ENCODE measurements around the gene PDZD11. TPM values are rescaled to one million over a fixed set of nuclear protein-coding genes. Genes with fewer than 3 reads are reported as not detected.
"Not testable (repeated sequence)": the region's sequence is repeated elsewhere in the genome, so short reads cannot be mapped to it uniquely, and the experiment has no call there.

PDZD11 gene
- polyA plus RNA-seq (ENCODE audit: insufficient read depth in 1 of 5, insufficient read length in 5 of 5, low replicate concordance in 1 of 5), result 10 to 100 TPM; 47.6 to 66.6 (median 55.5) TPM
- long read RNA-seq, donor 1, transcript PDZD11-201 (7 exons, 1,043 nt), result major isoform, 36 of 40 reads
- long read RNA-seq, donor 1, partial matches to known transcripts, result 0 of 40 reads
- long read RNA-seq, donor 1, other reads (novel, unspliced or antisense), result 0 of 40 reads
- long read RNA-seq, donor 2, transcript PDZD11-201 (7 exons, 1,043 nt), result major isoform, 22 of 25 reads
- long read RNA-seq, donor 2, partial matches to known transcripts, result 0 of 25 reads
- long read RNA-seq, donor 2, other reads (novel, unspliced or antisense), result 0 of 25 reads
- long read RNA-seq, donor 3, transcript PDZD11-201 (7 exons, 1,043 nt), result major isoform, 19 of 20 reads
- long read RNA-seq, donor 3, partial matches to known transcripts, result 0 of 20 reads
- long read RNA-seq, donor 3, other reads (novel, unspliced or antisense), result 0 of 20 reads
- long read RNA-seq, donor 4, transcript PDZD11-201 (7 exons, 1,043 nt), result major isoform, 23 of 23 reads
- long read RNA-seq, donor 4, partial matches to known transcripts, result 0 of 23 reads
- long read RNA-seq, donor 4, other reads (novel, unspliced or antisense), result 0 of 23 reads
- long read RNA-seq, donor 5, transcript PDZD11-202 (8 exons, 784 nt), result minor isoform, 6 of 45 reads
- long read RNA-seq, donor 5, transcript PDZD11-201 (7 exons, 1,043 nt), result major isoform, 39 of 45 reads
- long read RNA-seq, donor 5, partial matches to known transcripts, result 0 of 45 reads
- long read RNA-seq, donor 5, other reads (novel, unspliced or antisense), result 0 of 45 reads
- long read RNA-seq, donor 6, transcript PDZD11-201 (7 exons, 1,043 nt), result major isoform, 26 of 29 reads
- long read RNA-seq, donor 6, partial matches to known transcripts, result 0 of 29 reads
- long read RNA-seq, donor 6, other reads (novel, unspliced or antisense), result 0 of 29 reads
- long read RNA-seq, donor 7, transcript PDZD11-201 (7 exons, 1,043 nt), result major isoform, 26 of 27 reads
- long read RNA-seq, donor 7, partial matches to known transcripts, result 0 of 27 reads
- long read RNA-seq, donor 7, other reads (novel, unspliced or antisense), result 0 of 27 reads
- long read RNA-seq, donor 8, transcript PDZD11-201 (7 exons, 1,043 nt), result major isoform, 13 of 16 reads
- long read RNA-seq, donor 8, partial matches to known transcripts, result 0 of 16 reads
- long read RNA-seq, donor 8, other reads (novel, unspliced or antisense), result 0 of 16 reads

DNA sequence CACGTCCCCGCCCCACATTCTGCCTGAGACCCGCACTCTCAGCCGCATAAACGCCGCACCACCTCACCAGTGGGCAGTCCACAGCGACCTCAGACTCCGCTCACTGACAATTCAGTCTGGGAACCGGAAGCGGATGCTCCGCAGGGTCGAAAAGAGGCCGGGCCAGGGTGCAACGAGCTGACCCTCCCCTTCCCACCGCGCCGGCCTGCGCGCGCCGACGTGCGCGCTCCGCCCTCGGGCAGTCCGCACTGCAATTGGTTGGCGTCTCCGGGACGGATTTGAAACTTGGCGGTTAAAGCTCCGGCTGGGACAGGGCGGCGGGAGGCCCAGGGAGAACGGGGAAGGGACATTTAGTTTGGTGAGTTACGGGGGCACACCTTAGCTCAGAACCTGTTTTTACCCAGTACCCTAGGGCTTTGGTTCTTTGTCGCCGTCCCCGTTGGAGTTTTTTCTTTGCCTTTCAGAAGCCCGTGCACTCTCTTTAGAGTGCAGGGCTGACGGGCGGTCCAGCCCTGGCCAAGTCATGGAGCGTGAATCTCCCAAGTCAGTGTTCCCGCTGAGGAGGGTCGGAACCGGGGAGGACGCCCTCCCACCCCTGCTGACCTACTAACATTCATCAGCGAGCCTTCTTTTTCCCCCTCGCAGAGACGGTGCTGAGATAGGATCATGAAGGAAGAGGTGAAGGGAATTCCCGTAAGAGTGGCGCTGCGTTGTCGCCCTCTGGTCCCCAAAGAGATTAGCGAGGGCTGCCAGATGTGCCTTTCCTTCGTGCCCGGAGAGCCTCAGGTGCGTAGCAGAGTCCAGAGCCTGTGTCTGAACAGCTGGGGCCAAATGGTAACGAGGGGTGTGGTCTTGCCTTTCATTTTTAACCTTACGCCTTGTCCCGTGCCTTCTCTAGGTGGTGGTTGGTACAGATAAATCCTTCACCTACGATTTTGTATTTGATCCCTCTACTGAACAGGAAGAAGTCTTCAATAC is at the start of gene PDZD11, which contains the start of gene KIF4A:
Gene PDZD11, minus strand, starts transcription at position 135 of the 978 bp plus-strand sequence. CDS start 586 bp downstream, outside the sequence.
Gene KIF4A, plus strand, starts transcription at position 312 of the 978 bp plus-strand sequence. Its CDS starts 355 bp downstream, at position 667.
- DNase-seq, result peak; percentile 79 to 83

DNA sequence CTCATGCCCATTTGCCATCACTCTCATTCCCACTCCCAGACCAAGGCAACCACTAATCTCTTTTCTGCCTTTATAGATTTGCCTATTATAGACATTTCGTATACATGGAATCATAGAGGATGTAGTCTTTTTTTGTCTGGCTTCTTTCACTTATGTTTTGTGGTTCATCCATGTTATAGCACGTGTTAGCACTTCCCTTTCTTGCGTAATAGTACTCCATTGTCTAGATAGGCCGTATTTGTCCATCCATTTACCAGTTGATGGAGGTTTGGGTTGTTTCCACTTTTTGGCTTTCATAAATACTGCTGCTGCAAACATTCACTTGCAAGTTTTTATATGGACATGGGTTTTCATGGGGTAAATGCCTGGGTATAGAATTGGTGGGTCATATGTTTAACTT is 48.6 kb upstream of the PDZD11 start:
- DNase-seq, result no peak

GRCh38 chrX:70336767-70337166 is 47.0 kb upstream of the PDZD11 start:
- no peak for DNase-seq

GRCh38 chrX:70332600-70332999 is 42.9 kb upstream of the PDZD11 start:
- DNase-seq, result no peak

GRCh38 chrX:70331161-70331560 is 41.4 kb upstream of the PDZD11 start:
- DNase-seq, result no peak

GRCh38 chrX:70324326-70324725 is 34.6 kb upstream of the PDZD11 start:
- DNase-seq, result no peak

DNA sequence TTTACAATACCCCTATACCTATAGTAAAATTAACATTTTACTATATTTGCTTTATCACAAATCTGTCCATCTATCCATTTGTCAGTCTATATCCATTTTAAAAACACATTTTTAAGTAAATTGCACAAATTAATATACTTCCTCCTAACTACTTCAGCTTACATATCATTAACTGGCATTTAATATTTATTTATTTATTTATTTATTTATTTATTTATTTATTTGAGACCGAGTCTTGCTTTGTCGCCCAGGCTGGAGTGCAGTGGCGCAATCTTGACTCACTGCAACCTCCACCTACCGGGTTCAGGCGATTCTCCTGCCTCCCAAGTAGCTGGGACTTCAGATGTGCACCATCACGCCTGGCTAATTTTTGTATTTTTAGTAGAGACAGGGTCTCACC is 33.9 kb upstream of the PDZD11 start:
- not testable (repeated sequence) for DNase-seq

- DNase-seq, result no peak
Observed at GRCh38 chrX:70322784-70323183, 33.1 kb upstream of the PDZD11 start.

GRCh38 chrX:70313503-70313902 is 23.8 kb upstream of the PDZD11 start:
- DNase-seq, result no peak

- no peak for DNase-seq
Observed at GRCh38 chrX:70301716-70302115, 12.0 kb upstream of the PDZD11 start.

DNA sequence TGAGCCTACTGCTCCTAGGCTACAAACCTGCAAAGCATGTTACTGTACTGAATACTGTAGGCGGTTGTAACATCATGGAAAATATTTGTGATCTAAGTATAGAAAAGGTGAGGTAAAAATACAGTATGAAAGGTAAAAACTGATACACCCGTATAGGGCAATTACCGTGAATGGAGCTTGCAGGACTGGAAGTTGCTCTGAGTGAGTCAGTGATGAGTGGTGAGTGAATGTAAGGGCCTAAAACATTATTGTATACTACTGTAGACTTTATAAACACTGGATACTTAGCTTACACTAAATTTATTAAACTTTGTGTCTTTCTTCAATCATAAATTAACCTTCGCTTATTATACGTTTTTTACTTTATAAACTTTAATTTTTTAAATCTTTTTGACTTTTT is 3.9 kb upstream of the PDZD11 start:
- DNase-seq, result no peak

GRCh38 chrX:70292788-70293187 is 3.1 kb upstream of the PDZD11 start:
- no peak for DNase-seq

GRCh38 chrX:70289168-70289792 is 447 bp downstream of the PDZD11 start:
- DNase-seq, result no peak

DNA sequence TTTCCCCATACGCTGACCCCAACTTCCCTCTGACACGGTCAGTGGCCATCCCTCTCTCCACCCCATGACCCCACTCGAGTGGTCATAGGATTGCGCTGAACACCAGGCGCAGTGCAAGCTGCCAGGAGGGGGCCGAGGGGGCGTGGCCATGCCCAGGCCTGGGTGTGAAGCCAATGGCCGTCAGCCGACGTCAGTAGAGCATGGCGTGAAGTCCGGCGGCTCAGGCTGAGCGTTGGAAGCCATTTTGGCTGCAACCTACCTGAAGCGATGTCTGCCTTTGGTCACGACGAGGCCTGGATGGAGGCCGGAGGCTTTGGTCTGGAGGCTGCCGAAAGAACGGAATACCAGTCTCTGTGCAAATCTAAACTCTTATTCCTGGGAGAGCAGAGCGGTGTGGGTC is 7.8 kb downstream of the PDZD11 start, which contains the start of gene RAB41:
Gene RAB41, plus strand, starts transcription at position 222 of the 400 bp plus-strand sequence. Its CDS starts 46 bp downstream, at position 268.
- DNase-seq, result no peak

- DNase-seq, result no peak
Observed at GRCh38 chrX:70280573-70280972, 9.2 kb downstream of the PDZD11 start.

GRCh38 chrX:70279081-70279480 is 10.6 kb downstream of the PDZD11 start:
- DNase-seq, result no peak

DNA sequence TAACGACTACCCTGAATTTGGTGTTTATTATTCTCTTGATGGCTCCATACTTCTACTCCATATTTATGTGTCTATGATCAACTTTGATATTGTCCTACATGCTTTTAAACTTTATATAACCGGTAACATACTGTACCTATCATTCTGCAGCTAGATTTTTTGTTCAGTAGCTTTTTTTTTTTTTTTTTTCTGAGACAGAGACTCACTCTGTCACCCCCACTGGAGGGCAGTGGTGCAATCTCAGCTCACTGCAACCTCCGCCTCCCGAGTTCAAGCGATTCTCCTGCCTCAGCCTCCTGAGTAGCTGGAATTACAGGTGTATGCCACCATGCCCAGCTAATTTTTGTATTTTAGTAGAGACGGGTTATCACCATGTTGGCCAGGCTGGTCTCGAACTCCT is 15.7 kb downstream of the PDZD11 start:
- DNase-seq, result not testable (repeated sequence)

DNA sequence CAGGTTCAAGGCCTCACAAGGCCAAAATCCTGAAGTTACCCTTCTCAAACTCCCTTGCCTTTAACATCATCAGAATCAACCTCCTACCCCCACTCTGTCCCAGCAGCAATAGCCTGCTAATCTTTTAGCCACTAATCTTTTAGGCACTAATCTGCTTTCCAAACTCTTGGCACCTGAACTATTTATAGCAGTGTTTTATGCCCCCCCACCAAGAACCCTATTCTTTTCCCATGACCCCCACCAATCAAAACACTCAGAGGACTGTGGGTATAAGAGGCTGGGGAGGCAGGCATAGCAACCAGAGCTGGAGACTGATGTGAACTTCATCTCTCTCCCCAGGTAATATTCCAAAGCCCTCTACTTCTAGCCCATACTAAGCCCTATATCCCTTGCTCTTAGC is 21.7 kb downstream of the PDZD11 start, which contains the start of gene ARR3:
Gene ARR3, plus strand, starts transcription at position 301 of the 400 bp plus-strand sequence. CDS start 1,052 bp downstream, outside the sequence.
- DNase-seq, result no peak

- DNase-seq, result no peak
Observed at GRCh38 chrX:70264784-70265183, 24.9 kb downstream of the PDZD11 start.

Data from right lung (tissue), 10 donors.